Lung (tissue), 16 donors: ENCODE data around the gene CETN3. TPM values are rescaled to one million over a fixed set of nuclear protein-coding genes. Genes with fewer than 3 reads are reported as not detected.
A peak's percentile ranks its signal among the peaks of the same experiment; 100 is the strongest.

ENCODE experiments used
- ATAC-seq: fragments of 200-7000 bp; cut with Tn5 transposase; one replicate; pipeline ENCODE4 v1.9.1; 2020; ENCODE audit warnings: moderate number of reproducible peaks; ENCODE audit not compliant: insufficient read depth, low FRiP score
- DNase-seq, 3 donors: peaks; one replicate each; pipeline ENCODE4 v3.0.0-alpha.2; 2013 to 2017
- H3K27ac ChIP-seq, 2 donors: one replicate each; pipeline ENCODE4 v1.5.1; 2013; ENCODE audit warnings: mild to moderate bottlenecking in 2 of 2, moderate library complexity in 2 of 2, control low read depth in 1 of 2, inconsistent platforms in 1 of 2, low read depth in 1 of 2, low read length in 1 of 2
- H3K27me3 ChIP-seq, 3 donors: one replicate each; pipeline ENCODE4 v1.5.1; 2013; ENCODE audit warnings: low read length in 2 of 3; ENCODE audit not compliant: control insufficient read depth in 3 of 3, insufficient read depth in 3 of 3
- H3K36me3 ChIP-seq, 4 donors: one replicate each; pipeline ENCODE4 v1.5.1; 2013; ENCODE audit warnings: low read length in 4 of 4, mild to moderate bottlenecking in 1 of 4, moderate library complexity in 1 of 4; ENCODE audit not compliant: control insufficient read depth in 4 of 4, insufficient read depth in 4 of 4
- H3K4me1 ChIP-seq, 5 donors: one replicate each; pipeline ENCODE4 v1.5.1; 2013; ENCODE audit warnings: low read length in 5 of 5, mild to moderate bottlenecking in 2 of 5, moderate library complexity in 1 of 5; ENCODE audit not compliant: control insufficient read depth in 5 of 5, insufficient read depth in 5 of 5
- H3K4me3 ChIP-seq: one replicate; pipeline ENCODE4 v1.5.1; 2013; ENCODE audit warnings: mild to moderate bottlenecking, control low read depth, moderate library complexity
- H3K9ac ChIP-seq, 2 donors: one replicate each; pipeline ENCODE4 v1.5.1; 2013; ENCODE audit warnings: low read length in 2 of 2, control low read depth in 1 of 2; ENCODE audit not compliant: insufficient read depth in 1 of 2
- H3K9me3 ChIP-seq, 4 donors: one replicate each; pipeline ENCODE4 v1.5.1; 2013; ENCODE audit warnings: low read length in 3 of 4, mild to moderate bottlenecking in 1 of 4, moderate library complexity in 1 of 4; ENCODE audit not compliant: control insufficient read depth in 4 of 4, insufficient read depth in 3 of 4
- CTCF ChIP-seq: IDR thresholded peaks from 2 replicates; pipeline ENCODE4 v1.5.1; 2012; ENCODE audit warnings: mild to moderate bottlenecking; ENCODE audit errors: control extremely low read depth, extremely low read depth
- WGBS, 2 donors: extraction: QIAGEN DNeasy Blood & Tissue Kit; methylation state at CpG; one replicate each; pipeline ENCODE4 v1.1.7; 2013; 5-methylcytosine and 5-hydroxymethylcytosine counted together
- long read RNA-seq, 5 donors: transcript quantifications; one replicate each; lab custom pipeline, GENCODE V29; 2026
- polyA plus RNA-seq, 2 donors: library from polyadenylated mRNA; stranded (reverse); fragments of 200-250 nt; gene quantifications; one replicate each; pipeline ENCODE4 v1.2.1, GENCODE V29; 2013
- total RNA-seq, 2 donors: library from RNA; depleted of rRNA in 1 of 2; stranded (reverse); fragments of >200 nt in 1 of 2; gene quantifications; one replicate each; pipeline ENCODE4 v1.2.1, GENCODE V29; 2014 to 2021
- donor health status: control.
- donor health status: control.
- donor health status: Bipolar disorder and iron deficiency.
- donor health status: healthy.
- donor health status: DM: yes; HTN: yes; CAD: no.

CETN3 gene
- total RNA-seq: 10 to 100 TPM; 16.8 to 43.8 TPM
- polyA plus RNA-seq: 10 to 100 TPM; 15.7 to 27.2 TPM
- long read RNA-seq, donor 1, transcript CETN3-204 (4 exons, 867 nt): minor isoform, 5 of 50 reads
- long read RNA-seq, donor 1, transcript CETN3-201 (5 exons, 2,432 nt): major isoform, 30 of 50 reads
- long read RNA-seq, donor 1, partial matches to known transcripts: 12 of 50 reads
- long read RNA-seq, donor 1, other reads (novel, unspliced or antisense): 0 of 50 reads
- long read RNA-seq, donor 2, transcript CETN3-201 (5 exons, 2,432 nt): major isoform, 14 of 16 reads
- long read RNA-seq, donor 2, partial matches to known transcripts: 0 of 16 reads
- long read RNA-seq, donor 2, other reads (novel, unspliced or antisense): 0 of 16 reads
- long read RNA-seq, donor 3, transcript CETN3-201 (5 exons, 2,432 nt): major isoform, 20 of 33 reads
- long read RNA-seq, donor 3, transcript CETN3-204 (4 exons, 867 nt): minor isoform, 9 of 33 reads
- long read RNA-seq, donor 3, partial matches to known transcripts: 0 of 33 reads
- long read RNA-seq, donor 3, other reads (novel, unspliced or antisense): 0 of 33 reads
- long read RNA-seq, donor 4, transcript CETN3-201 (5 exons, 2,432 nt): major isoform, 13 of 16 reads
- long read RNA-seq, donor 4, partial matches to known transcripts: 0 of 16 reads
- long read RNA-seq, donor 4, other reads (novel, unspliced or antisense): 0 of 16 reads
- long read RNA-seq, donor 5, transcript CETN3-204 (4 exons, 867 nt): minor isoform, 12 of 86 reads
- long read RNA-seq, donor 5, transcript CETN3-201 (5 exons, 2,432 nt): major isoform, 54 of 86 reads
- long read RNA-seq, donor 5, partial matches to known transcripts: 16 of 86 reads
- long read RNA-seq, donor 5, other reads (novel, unspliced or antisense): 0 of 86 reads

DNA sequence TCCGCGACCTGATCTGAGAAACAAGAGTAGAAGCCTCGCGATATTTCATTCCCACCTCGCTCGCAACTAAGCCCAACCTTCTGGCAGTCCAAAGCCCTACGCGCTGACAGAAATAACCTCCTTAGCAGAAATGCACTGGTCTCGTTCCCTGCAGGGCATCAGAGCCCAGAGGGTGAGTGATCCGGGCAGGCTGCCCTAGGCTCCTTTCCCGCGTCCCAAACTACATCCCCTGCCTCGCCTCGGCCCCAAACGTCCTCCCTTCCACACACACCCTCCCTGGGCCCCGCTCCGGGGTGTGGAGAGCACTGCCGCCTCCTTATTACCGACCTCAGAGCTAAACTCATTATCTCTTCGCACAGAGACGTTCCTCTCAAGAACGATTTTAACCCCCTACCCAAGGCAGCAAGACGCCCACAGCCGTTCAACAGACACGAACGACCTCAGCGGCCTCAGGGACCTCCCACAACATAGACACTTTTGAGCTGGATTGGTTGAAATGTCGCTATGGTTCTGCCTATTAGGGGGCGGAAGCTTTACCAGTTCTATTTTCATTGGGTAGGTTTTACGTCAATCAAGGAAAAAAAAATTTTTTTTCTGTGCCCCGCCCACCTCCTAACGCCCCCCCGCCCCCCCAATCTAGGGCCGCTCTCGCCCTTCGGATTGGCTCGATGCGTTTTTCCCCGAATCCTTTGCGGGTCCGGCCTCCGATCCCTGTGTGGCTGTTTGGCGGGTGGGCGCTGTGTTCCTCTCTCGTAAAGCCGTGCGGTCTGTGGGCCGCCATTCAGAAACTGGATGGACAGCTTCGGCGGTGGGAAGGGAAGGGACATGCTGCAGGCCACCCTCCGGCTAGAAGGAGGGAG, at the start of gene CETN3:
CETN3 (minus strand) TSS at position 439 of the 860 bp plus-strand sequence; CDS start at position 344, 95 bp downstream.
- peak; percentile 97 for ATAC-seq
- H3K27me3 ChIP-seq: no peaks in the 10 kb centered on the region
- no peak for TF ChIP-seq CTCF
- no peaks in the 10 kb centered on the region for H3K9me3 ChIP-seq
- peak within 1 kb of the TSS; percentile 97 to 98 for H3K27ac ChIP-seq
- DNase-seq: peak; percentile 97 to 98 (median 98)
- H3K9ac ChIP-seq: peak within 1 kb of the TSS; percentile 98 to 99
- peaks cover 0 to 10% (median under 1%) of the 10 kb centered on the region in 4 donors for H3K36me3 ChIP-seq
- peaks cover 0 to 18% (median 0%) of the 10 kb centered on the region in 5 donors for H3K4me1 ChIP-seq
- H3K4me3 ChIP-seq: peak within 1 kb of the TSS; percentile 68
- WGBS, 2 donors: 0 to 1% methylated on average over 49 to 51 of the region's 51 CpGs

DNA sequence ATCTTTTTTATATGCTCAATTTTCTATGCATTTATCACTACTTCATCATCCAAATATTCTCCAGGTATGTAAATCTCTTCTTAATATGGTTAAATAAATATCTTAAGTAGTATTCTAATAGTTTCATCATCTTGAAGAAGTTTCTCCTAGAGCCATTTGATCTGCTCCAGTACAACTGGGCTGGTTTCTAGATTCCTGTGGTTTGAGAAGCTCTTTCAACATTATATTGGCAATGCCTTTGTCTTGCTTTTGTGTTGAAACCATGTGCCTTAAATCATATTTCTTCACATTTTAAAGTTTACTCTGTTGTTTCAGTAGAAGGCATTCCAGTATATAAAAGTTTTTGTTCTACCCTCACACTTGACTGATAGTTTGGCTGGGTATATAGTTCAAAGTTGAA, 37.4 kb upstream of the CETN3 start:
- TF ChIP-seq CTCF: no peak
- no peak for DNase-seq
- Histone ChIP-seq H3K27ac (no peak overlapping the region), H3K27me3 (no peaks in the 10 kb centered on the region), H3K9ac (no peak overlapping the region), H3K4me1 (no peaks in the 10 kb centered on the region), H3K4me3 (no peak overlapping the region), H3K9me3 (no peaks in the 10 kb centered on the region), H3K36me3 (no peaks in the 10 kb centered on the region)
- no peak for ATAC-seq

DNA sequence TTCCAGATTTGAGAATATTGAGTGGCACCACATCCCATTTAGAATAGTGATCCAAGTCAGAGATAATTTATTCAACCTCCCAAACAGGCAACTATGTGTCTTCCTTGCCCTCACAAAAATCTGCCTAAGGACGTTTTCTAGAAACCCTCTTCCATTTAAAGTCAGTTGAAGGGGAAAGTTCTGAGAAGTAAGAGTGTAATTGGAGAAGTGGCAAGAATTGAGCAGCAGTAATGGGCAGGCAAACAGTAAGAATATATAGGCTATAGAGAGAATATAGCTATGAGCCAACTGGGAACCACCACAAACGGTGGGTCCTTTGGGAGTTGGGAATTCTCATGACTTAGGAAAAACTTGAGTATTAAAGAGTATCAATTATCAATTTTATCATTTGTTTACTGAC, 31.1 kb upstream of the CETN3 start:
- H3K4me1 ChIP-seq: peaks cover 0 to 5% (median 0%) of the 10 kb centered on the region in 5 donors

More for the DNA sequence above, 31.1 kb upstream of the CETN3 start:
- no peak for TF ChIP-seq CTCF
- DNase-seq (no peak), ATAC-seq (no peak)
- WGBS, 2 donors: 48 to 61% methylated on average over 2 of the region's 2 CpGs
- H3K9me3 ChIP-seq: no peaks in the 10 kb centered on the region
- H3K27ac ChIP-seq: no peak overlapping the region
- H3K4me3 ChIP-seq: no peak overlapping the region
- H3K36me3 ChIP-seq: no peaks in the 10 kb centered on the region
- H3K27me3 ChIP-seq: no peaks in the 10 kb centered on the region
- no peak overlapping the region for H3K9ac ChIP-seq
